ENCODE results near the gene CPD.

DNA sequence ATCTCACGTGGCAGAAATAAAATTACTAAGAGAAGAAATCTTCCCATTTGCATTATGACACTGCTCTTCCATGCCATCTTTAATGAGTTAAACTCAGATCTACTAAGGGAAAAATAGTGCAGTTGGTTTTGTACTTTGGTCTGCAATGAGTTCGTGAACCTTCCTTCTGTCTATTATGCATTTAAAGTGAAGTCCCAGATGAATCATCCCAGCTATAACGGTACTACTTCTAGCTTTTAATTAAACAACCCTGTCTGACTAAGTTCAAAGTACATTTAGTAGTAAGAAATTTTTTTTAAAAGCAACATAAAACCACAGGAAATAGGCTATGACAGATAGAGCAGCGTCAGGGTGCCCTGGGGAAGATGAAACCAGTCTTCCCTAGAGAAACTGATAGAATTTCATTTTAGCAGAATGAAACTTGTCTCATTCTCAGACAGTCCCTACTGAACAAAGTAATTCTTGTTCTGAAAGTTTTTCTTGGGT is 46.6 kb upstream of the CPD start:
- TF ChIP-seq RFX5 (IDR thresholded peaks at IDR 0.05; ENCODE audit: low read depth, low read length) (no peak), POLR2A (conservative IDR thresholded peaks at IDR 0.05) (no peak), KDM5B (IDR thresholded peaks at IDR 0.05; ENCODE audit: insufficient replicate concordance, low read depth, low read length) (no peak), SRF (CRISPR knock-in tag; IDR thresholded peaks at IDR 0.05) (no peak), SPI1 (IDR thresholded peaks at IDR 0.05; ENCODE audit: borderline replicate concordance, low read depth, low read length) (no peak)
- TF ChIP-seq, protein P1, sequence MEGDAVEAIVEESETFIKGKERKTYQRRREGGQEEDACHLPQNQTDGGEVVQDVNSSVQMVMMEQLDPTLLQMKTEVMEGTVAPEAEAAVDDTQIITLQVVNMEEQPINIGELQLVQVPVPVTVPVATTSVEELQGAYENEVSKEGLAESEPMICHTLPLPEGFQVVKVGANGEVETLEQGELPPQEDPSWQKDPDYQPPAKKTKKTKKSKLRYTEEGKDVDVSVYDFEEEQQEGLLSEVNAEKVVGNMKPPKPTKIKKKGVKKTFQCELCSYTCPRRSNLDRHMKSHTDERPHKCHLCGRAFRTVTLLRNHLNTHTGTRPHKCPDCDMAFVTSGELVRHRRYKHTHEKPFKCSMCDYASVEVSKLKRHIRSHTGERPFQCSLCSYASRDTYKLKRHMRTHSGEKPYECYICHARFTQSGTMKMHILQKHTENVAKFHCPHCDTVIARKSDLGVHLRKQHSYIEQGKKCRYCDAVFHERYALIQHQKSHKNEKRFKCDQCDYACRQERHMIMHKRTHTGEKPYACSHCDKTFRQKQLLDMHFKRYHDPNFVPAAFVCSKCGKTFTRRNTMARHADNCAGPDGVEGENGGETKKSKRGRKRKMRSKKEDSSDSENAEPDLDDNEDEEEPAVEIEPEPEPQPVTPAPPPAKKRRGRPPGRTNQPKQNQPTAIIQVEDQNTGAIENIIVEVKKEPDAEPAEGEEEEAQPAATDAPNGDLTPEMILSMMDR (IDR thresholded peaks at IDR 0.05 in 2 of 3, conservative IDR thresholded peaks at IDR 0.05 in 1 of 3; ENCODE audit: insufficient read depth in 2 of 3, low read depth in 1 of 3, low read length in 3 of 3) = no peak
- TF ChIP-seq, protein P2, sequence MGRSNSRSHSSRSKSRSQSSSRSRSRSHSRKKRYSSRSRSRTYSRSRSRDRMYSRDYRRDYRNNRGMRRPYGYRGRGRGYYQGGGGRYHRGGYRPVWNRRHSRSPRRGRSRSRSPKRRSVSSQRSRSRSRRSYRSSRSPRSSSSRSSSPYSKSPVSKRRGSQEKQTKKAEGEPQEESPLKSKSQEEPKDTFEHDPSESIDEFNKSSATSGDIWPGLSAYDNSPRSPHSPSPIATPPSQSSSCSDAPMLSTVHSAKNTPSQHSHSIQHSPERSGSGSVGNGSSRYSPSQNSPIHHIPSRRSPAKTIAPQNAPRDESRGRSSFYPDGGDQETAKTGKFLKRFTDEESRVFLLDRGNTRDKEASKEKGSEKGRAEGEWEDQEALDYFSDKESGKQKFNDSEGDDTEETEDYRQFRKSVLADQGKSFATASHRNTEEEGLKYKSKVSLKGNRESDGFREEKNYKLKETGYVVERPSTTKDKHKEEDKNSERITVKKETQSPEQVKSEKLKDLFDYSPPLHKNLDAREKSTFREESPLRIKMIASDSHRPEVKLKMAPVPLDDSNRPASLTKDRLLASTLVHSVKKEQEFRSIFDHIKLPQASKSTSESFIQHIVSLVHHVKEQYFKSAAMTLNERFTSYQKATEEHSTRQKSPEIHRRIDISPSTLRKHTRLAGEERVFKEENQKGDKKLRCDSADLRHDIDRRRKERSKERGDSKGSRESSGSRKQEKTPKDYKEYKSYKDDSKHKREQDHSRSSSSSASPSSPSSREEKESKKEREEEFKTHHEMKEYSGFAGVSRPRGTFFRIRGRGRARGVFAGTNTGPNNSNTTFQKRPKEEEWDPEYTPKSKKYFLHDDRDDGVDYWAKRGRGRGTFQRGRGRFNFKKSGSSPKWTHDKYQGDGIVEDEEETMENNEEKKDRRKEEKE (IDR thresholded peaks at IDR 0.05; ENCODE audit: borderline replicate concordance in 1 of 2, control insufficient read depth in 1 of 2, low read depth in 2 of 2, low read length in 1 of 2) = no peak
